Inflammatory macrophage treated with lipopolysaccharide for 4 hours (primary cell): Measurements from ENCODE around the gene FRAS1.
A peak's percentile ranks its signal among the peaks of the same experiment; 100 is the strongest.
"Not testable (repeated sequence)": the region's sequence is repeated elsewhere in the genome, so short reads cannot be mapped to it uniquely, and the experiment has no call there.

Experiments
- DNase-seq: peaks from one replicate; pipeline ENCODE4 v3.0.0-alpha.2; 2020

Gene FRAS1

GRCh38 chr4:78059524-78059889, 2.4 kb downstream of the FRAS1 start:
- peak; percentile 21 for DNase-seq

- no peak for DNase-seq
Measured at GRCh38 chr4:78059938-78060337, 2.8 kb downstream of the FRAS1 start.

- DNase-seq = no peak
Measured at GRCh38 chr4:78061939-78062570, 4.9 kb downstream of the FRAS1 start.

GRCh38 chr4:78065508-78066192, 8.5 kb downstream of the FRAS1 start:
- no peak for DNase-seq

GRCh38 chr4:78068481-78068880, 11.4 kb downstream of the FRAS1 start:
- no peak for DNase-seq

GRCh38 chr4:78069319-78069718, 12.2 kb downstream of the FRAS1 start:
- DNase-seq = no peak

- DNase-seq = no peak
Measured at GRCh38 chr4:78069859-78070258, 12.7 kb downstream of the FRAS1 start.

- no peak for DNase-seq
Measured at GRCh38 chr4:78070731-78071282, 13.7 kb downstream of the FRAS1 start.

- no peak for DNase-seq
Measured at GRCh38 chr4:78074759-78075158, 17.6 kb downstream of the FRAS1 start.

GRCh38 chr4:78075986-78076385, 18.9 kb downstream of the FRAS1 start:
- DNase-seq = no peak

GRCh38 chr4:78078101-78078500, 21.0 kb downstream of the FRAS1 start:
- DNase-seq = no peak

GRCh38 chr4:78079726-78080430, 22.8 kb downstream of the FRAS1 start:
- DNase-seq = no peak

- no peak for DNase-seq
Measured at GRCh38 chr4:78081541-78081940, 24.4 kb downstream of the FRAS1 start.

GRCh38 chr4:78083035-78083434, 25.9 kb downstream of the FRAS1 start:
- DNase-seq = no peak

GRCh38 chr4:78091534-78091933, 34.4 kb downstream of the FRAS1 start:
- no peak for DNase-seq

- DNase-seq = not testable (repeated sequence)
Measured at GRCh38 chr4:78092350-78092749, 35.2 kb downstream of the FRAS1 start.

GRCh38 chr4:78092850-78093249, 35.7 kb downstream of the FRAS1 start:
- DNase-seq = no peak

- DNase-seq = no peak
Measured at GRCh38 chr4:78095081-78095480, 38.0 kb downstream of the FRAS1 start.

- no peak for DNase-seq
Measured at GRCh38 chr4:78099058-78099457, 41.9 kb downstream of the FRAS1 start.

GRCh38 chr4:78100060-78100459, 42.9 kb downstream of the FRAS1 start:
- DNase-seq = no peak

- no peak for DNase-seq
Measured at GRCh38 chr4:78119698-78120097, 62.6 kb downstream of the FRAS1 start.

- DNase-seq = no peak
Measured at GRCh38 chr4:78120144-78120880, 63.2 kb downstream of the FRAS1 start.

- no peak for DNase-seq
Measured at GRCh38 chr4:78121338-78121904, 64.3 kb downstream of the FRAS1 start.
